Sigmoid colon (tissue), 7 donors: Measurements from ENCODE around the gene DTNBP1. TPM values are rescaled to one million over a fixed set of nuclear protein-coding genes. Genes with fewer than 3 reads are reported as not detected.

ENCODE experiments used
- DNase-seq: peaks from one replicate; pipeline ENCODE4 v3.0.0-alpha.2; 2019
- H3K27ac ChIP-seq, 4 donors: fragments of 200-600 bp; sonication (generic); one replicate each; pipeline ENCODE4 v1.5.1; 2016 to 2019; ENCODE audit warnings: mild to moderate bottlenecking in 1 of 4
- H3K27me3 ChIP-seq, 3 donors: fragments of 200-600 bp; sonication (generic); one replicate each; pipeline ENCODE4 v1.5.1; 2019; ENCODE audit warnings: mild to moderate bottlenecking in 1 of 3
- H3K36me3 ChIP-seq, 4 donors: fragments of 200-600 bp; sonication (generic); one replicate each; pipeline ENCODE4 v1.5.1; 2016 to 2019
- H3K4me1 ChIP-seq, 4 donors: fragments of 200-600 bp; sonication (generic); one replicate each; pipeline ENCODE4 v1.5.1; 2017 to 2019
- H3K4me3 ChIP-seq, 4 donors: fragments of 200-600 bp; sonication (generic); one replicate each; pipeline ENCODE4 v1.5.1; 2017 to 2019; ENCODE audit warnings: mild to moderate bottlenecking in 2 of 4, moderate library complexity in 1 of 4
- H3K9me3 ChIP-seq, 4 donors: fragments of 200-600 bp in 3 of 4; sonication (generic) in 3 of 4; one replicate each; pipeline versions ENCODE4 v1.5.1 to v1.6.1; 2013 to 2019
- EP300 ChIP-seq, 4 donors: sonication (generic); formaldehyde crosslinking; IDR thresholded peaks; one replicate each; pipeline ENCODE4 v1.6.1; 2017; ENCODE audit warnings: antibody characterized with exemption in 4 of 4
- POLR2A ChIP-seq, 2 donors: fragments of 450-650 bp; IDR thresholded peaks; one replicate each; pipeline ENCODE4 v1.6.1; 2016; ENCODE audit warnings: antibody characterized with exemption in 2 of 2, mild to moderate bottlenecking in 2 of 2, moderate library complexity in 2 of 2
- POLR2AphosphoS5 ChIP-seq, 4 donors: sonication (generic); formaldehyde crosslinking; IDR thresholded peaks; one replicate each; pipeline ENCODE4 v1.6.1; 2017; ENCODE audit warnings: antibody characterized with exemption in 4 of 4
- WGBS, 2 donors: extraction: QIAGEN DNeasy Blood & Tissue Kit; methylation state at CpG; one replicate each; pipeline ENCODE4 v1.1.7; 2013; 5-methylcytosine and 5-hydroxymethylcytosine counted together
- intact Hi-C: fragments of 100-400 bp; cut with DNase I; formaldehyde crosslinking; loops from one replicate; pipeline ENCODE4 v1.15.1; 2023
- polyA plus RNA-seq, 3 donors: library from polyadenylated mRNA; stranded (reverse); fragments of 200-250 nt; gene quantifications; one replicate each; pipeline ENCODE4 v1.2.3, GENCODE V29; 2013
- total RNA-seq, 4 donors: library from RNA; depleted of rRNA; stranded (reverse); fragments of >200 nt; gene quantifications; one replicate each; pipeline ENCODE4 v1.1.0, GENCODE V29; 2016
- TF ChIP-seq, protein P1 (sequence below), 4 experiments: fragments of 450-650 bp in 3 of 4; fragments of 200-600 bp in 1 of 4; IDR thresholded peaks; one replicate each; pipeline ENCODE4 v1.5.1; 2016 to 2019; ENCODE audit warnings: antibody characterized with exemption in 4 of 4, mild to moderate bottlenecking in 3 of 4, moderate library complexity in 2 of 4
- donor health status: healthy with polysubstance abuse.
- donor health status: Bipolar disorder and iron deficiency.
- donor health status: healthy.

The DTNBP1 gene
- total and polyA plus RNA-seq, 7 donors = 12.8 to 25.8 (median 18.7) TPM

DNA sequence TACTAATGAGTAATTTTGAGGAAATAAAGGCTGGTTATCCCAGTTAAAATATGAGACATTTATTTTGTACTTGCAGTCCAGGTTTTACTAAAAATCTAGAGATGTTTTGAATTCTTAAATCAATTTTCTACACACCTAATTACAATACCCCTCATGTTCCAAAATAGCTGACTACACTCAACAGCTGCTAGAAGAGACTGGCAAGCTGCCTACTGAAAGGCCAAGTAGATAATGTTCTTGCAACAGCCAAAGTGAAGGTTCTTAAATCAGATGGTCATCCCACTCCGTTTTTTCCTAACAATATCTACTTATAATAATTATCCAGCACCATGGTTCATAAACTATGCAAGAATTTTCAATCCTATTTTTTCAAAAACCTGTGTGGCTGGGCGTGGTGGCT, 69.0 kb downstream of the DTNBP1 start:
- intact Hi-C loops = no loop called here
- Histone ChIP-seq H3K4me1 (peaks cover 0 to 14% (median 10%) of the 10 kb centered on the region in 4 donors), H3K36me3 (no peaks in the 10 kb centered on the region), H3K27me3 (no peaks in the 10 kb centered on the region), H3K4me3 (no peak overlapping the region), H3K27ac (no peak overlapping the region), H3K9me3 (no peaks in the 10 kb centered on the region)
- whole genome bisulfite sequencing, 2 donors = 84 to 88% methylated on average over 2 of the region's 2 CpGs
- TF ChIP-seq, protein P1, sequence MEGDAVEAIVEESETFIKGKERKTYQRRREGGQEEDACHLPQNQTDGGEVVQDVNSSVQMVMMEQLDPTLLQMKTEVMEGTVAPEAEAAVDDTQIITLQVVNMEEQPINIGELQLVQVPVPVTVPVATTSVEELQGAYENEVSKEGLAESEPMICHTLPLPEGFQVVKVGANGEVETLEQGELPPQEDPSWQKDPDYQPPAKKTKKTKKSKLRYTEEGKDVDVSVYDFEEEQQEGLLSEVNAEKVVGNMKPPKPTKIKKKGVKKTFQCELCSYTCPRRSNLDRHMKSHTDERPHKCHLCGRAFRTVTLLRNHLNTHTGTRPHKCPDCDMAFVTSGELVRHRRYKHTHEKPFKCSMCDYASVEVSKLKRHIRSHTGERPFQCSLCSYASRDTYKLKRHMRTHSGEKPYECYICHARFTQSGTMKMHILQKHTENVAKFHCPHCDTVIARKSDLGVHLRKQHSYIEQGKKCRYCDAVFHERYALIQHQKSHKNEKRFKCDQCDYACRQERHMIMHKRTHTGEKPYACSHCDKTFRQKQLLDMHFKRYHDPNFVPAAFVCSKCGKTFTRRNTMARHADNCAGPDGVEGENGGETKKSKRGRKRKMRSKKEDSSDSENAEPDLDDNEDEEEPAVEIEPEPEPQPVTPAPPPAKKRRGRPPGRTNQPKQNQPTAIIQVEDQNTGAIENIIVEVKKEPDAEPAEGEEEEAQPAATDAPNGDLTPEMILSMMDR (IDR thresholded peaks at IDR 0.05) = no peak
- TF ChIP-seq POLR2A (IDR thresholded peaks at IDR 0.05) = no peak
- no peak for TF ChIP-seq EP300 (IDR thresholded peaks at IDR 0.05)
- no peak for TF ChIP-seq POLR2AphosphoS5 (IDR thresholded peaks at IDR 0.05)
- no peak for DNase-seq

DNA sequence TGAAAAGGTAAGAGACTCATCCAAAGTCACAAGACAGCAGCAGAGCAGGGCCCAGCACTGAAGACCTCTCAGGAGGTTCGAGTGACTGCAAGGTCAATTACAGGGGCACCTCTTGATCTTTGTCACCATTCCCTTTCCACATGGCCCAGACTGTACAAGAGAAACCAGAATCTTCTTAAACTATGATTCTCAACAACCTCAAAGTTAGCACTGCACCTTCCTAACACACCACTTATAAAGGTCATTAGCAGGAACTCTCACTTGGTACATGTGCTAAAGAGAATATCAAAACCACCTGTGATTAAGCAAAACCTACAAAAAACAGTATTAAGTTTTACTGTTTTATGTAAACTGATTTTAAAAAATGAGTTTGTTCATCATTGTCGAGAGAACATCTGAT, 70.2 kb downstream of the DTNBP1 start:
- TF ChIP-seq, protein P1 (IDR thresholded peaks at IDR 0.05) = no peak
- TF ChIP-seq EP300 (IDR thresholded peaks at IDR 0.05) (no peak), POLR2A (IDR thresholded peaks at IDR 0.05) (no peak), POLR2AphosphoS5 (IDR thresholded peaks at IDR 0.05) (no peak)
- Histone ChIP-seq H3K4me1 (peaks cover 0 to 14% (median 10%) of the 10 kb centered on the region in 4 donors), H3K36me3 (no peaks in the 10 kb centered on the region), H3K4me3 (no peak overlapping the region), H3K9me3 (no peaks in the 10 kb centered on the region), H3K27ac (no peak overlapping the region), H3K27me3 (no peaks in the 10 kb centered on the region)
- WGBS, 2 donors = 79 to 94% methylated on average over 2 of the region's 2 CpGs
- no peak for DNase-seq
- intact Hi-C loops = no loop called here

DNA sequence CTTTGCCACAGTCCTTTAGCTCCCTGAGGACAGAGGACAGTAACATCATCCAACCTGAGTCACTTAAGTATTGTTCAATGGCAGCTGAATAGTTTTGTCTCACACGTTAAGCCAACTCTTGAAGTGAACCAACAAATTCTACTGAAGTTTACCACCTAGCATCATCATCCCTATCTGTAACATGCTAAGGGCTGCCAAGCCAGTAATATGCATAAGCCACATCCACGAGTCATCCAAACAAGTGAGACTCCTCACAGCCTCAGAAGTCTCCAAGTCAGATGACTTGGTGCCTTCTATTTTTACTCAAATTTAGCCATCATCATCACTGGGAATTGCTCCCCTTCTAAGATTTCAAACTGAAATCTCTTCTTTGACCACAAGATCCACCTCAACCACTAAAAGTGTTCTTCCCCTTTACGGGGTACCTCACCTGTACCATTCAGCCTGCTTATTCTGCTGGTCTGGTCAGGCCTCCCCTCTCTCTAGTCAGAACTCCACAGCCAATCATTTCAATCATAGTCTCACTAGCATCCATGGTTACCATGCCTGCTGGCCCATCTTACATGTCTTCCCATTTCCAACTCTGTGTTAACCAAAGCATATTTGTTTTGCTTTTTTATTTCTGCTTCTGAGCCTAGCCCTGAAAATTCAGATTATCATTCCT, 73.7 kb downstream of the DTNBP1 start:
- Histone ChIP-seq H3K27ac (no peak overlapping the region), H3K36me3 (no peaks in the 10 kb centered on the region), H3K4me3 (no peak overlapping the region), H3K9me3 (no peaks in the 10 kb centered on the region), H3K27me3 (no peaks in the 10 kb centered on the region), H3K4me1 (peaks cover 0 to 5% (median 0%) of the 10 kb centered on the region in 4 donors)
- TF ChIP-seq, protein P1 (IDR thresholded peaks at IDR 0.05) = no peak
- TF ChIP-seq EP300 (IDR thresholded peaks at IDR 0.05) (no peak), POLR2A (IDR thresholded peaks at IDR 0.05) (no peak), POLR2AphosphoS5 (IDR thresholded peaks at IDR 0.05) (no peak)
- DNase-seq = no peak
- intact Hi-C loops = no loop called here
- 87 to 89% methylated on average over 3 of the region's 3 CpGs for WGBS, 2 donors

DNA sequence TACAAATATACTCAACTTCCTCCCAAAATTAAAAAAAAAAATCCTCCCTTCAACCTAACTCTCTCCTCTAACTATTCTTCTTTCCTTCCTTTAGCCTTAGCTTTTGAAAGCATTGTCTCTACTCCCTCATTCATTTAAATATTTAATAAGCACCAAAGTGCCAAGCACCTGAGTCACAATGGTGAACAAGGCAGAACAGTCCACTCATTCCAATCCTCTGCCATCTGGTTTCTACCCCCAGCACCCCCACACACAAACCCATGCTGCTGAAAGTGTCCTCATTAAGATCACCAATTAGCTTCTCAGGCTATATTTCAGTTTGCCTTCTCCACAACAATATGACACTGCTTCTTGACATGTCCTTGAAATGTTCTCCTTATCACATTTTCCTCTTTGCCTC, 76.3 kb downstream of the DTNBP1 start:
- intact Hi-C loops = no loop called here
- Histone ChIP-seq H3K27ac (no peak overlapping the region), H3K4me3 (no peak overlapping the region), H3K36me3 (no peaks in the 10 kb centered on the region), H3K9me3 (no peaks in the 10 kb centered on the region), H3K4me1 (no peaks in the 10 kb centered on the region), H3K27me3 (no peaks in the 10 kb centered on the region)
- DNase-seq = no peak
- TF ChIP-seq EP300 (IDR thresholded peaks at IDR 0.05) = no peak
- TF ChIP-seq POLR2AphosphoS5 (IDR thresholded peaks at IDR 0.05) = no peak
- TF ChIP-seq, protein P1 (IDR thresholded peaks at IDR 0.05) = no peak
- TF ChIP-seq POLR2A (IDR thresholded peaks at IDR 0.05) = no peak

DNA sequence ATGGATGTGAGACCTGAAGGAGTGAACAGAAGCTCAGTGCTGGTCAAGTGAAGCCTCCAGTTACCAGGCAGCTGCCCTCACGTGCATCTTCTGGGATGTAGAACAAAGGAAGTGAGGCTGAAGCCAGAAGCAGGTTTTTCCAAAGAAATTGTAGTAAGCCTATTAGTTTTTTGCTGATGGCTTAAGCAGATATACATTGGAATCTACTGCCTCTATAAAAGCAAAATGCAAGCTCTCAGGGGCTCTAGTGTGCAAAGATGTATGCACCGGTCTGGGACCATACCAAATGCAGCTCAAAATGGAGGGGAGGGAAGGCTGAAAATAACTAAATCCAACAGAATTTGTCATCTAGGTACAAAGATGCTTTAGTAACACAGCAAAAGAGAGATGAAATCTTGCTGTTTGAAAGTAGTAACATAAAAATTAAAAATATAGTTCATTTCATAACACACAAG, 77.0 kb downstream of the DTNBP1 start:
- Histone ChIP-seq H3K4me3 (no peak overlapping the region), H3K27me3 (no peaks in the 10 kb centered on the region), H3K36me3 (no peaks in the 10 kb centered on the region), H3K9me3 (no peaks in the 10 kb centered on the region), H3K4me1 (no peaks in the 10 kb centered on the region), H3K27ac (no peak overlapping the region)
- intact Hi-C loops = no loop called here
- DNase-seq = no peak
- no peak for TF ChIP-seq POLR2A (IDR thresholded peaks at IDR 0.05)
- TF ChIP-seq, protein P1 (IDR thresholded peaks at IDR 0.05) = no peak
- TF ChIP-seq EP300 (IDR thresholded peaks at IDR 0.05) = no peak
- no peak for TF ChIP-seq POLR2AphosphoS5 (IDR thresholded peaks at IDR 0.05)
- WGBS, 2 donors = 92 to 93% methylated on average over 2 of the region's 2 CpGs
